Activated CD8-positive, alpha-beta T cell treated with anti-CD3 and anti-CD28 coated beads, Interleukin-2, amount 10 ng/mL, durations not matched to agents 7 days and 5 days (primary cell): ENCODE results near the gene FADD. TPM values are rescaled to one million over a fixed set of nuclear protein-coding genes. Genes with fewer than 3 reads are reported as not detected.

ENCODE experiments used
- ATAC-seq: fragments of 150-1000 bp; cut with Tn5 transposase; one replicate; pipeline ENCODE4 v1.10.0; 2021; ENCODE audit warnings: moderate library complexity
- CTCF ChIA-PET: fragments of 350-600 bp; sonication (Branson Sonifier 250); formaldehyde crosslinking; loops from one replicate; lab custom pipeline; 2021; ENCODE audit warnings: antibody characterized with exemption; lab: Charles Lee
- POLR2A ChIA-PET: fragments of 350-600 bp; sonication (Branson Sonifier 250); formaldehyde crosslinking; loops from one replicate; lab custom pipeline; 2021; ENCODE audit warnings: antibody characterized with exemption; lab: Charles Lee
- DNase-seq: peaks from one replicate; pipeline ENCODE4 v3.0.0-alpha.2; 2020
- H3K27ac Mint-ChIP-seq: one replicate; pipeline ENCODE4 v1.8.0; 2021; ENCODE audit warnings: mild to moderate bottlenecking, mixed read lengths
- H3K27me3 Mint-ChIP-seq: one replicate; pipeline ENCODE4 v1.8.0; 2021; ENCODE audit warnings: low read depth, mixed read lengths
- H3K36me3 Mint-ChIP-seq: one replicate; pipeline ENCODE4 v1.8.0; 2021; ENCODE audit warnings: low read depth, mixed read lengths
- H3K4me1 Mint-ChIP-seq: one replicate; pipeline ENCODE4 v1.8.0; 2021; ENCODE audit warnings: low read depth, mixed read lengths
- H3K4me3 Mint-ChIP-seq: one replicate; pipeline ENCODE4 v1.8.0; 2021; ENCODE audit warnings: mild to moderate bottlenecking, mixed read lengths
- H3K9me3 Mint-ChIP-seq: one replicate; pipeline ENCODE4 v1.8.0; 2022; ENCODE audit warnings: mixed read lengths; ENCODE audit not compliant: insufficient read depth
- total RNA-seq, 2 experiments: library from RNA; stranded (reverse); gene quantifications; one replicate each; pipeline ENCODE4 v1.2.3, GENCODE V29; 2021

The FADD gene
- total RNA-seq, 2 experiments from 2014 or later: 37.3 to 37.8 TPM

GRCh38 chr11:70168405-70168754 lies 34.7 kb upstream of the FADD start:
- Mint-ChIP-seq H3K36me3 (no peaks in the 10 kb centered on the region), H3K9me3 (no peaks in the 10 kb centered on the region), H3K27ac (no peak overlapping the region), H3K27me3 (no peaks in the 10 kb centered on the region), H3K4me1 (no peaks in the 10 kb centered on the region), H3K4me3 (no peak overlapping the region)
- POLR2A ChIA-PET: no interaction called here
- no peak for ATAC-seq
- CTCF ChIA-PET: no interaction called here
- DNase-seq: no peak

GRCh38 chr11:70169127-70169526 lies 34.0 kb upstream of the FADD start:
- DNase-seq (no peak), ATAC-seq (no peak)
- Mint-ChIP-seq H3K4me1 (no peaks in the 10 kb centered on the region), H3K36me3 (no peaks in the 10 kb centered on the region), H3K27ac (no peak overlapping the region), H3K4me3 (no peak overlapping the region), H3K9me3 (no peaks in the 10 kb centered on the region), H3K27me3 (no peaks in the 10 kb centered on the region)
- CTCF ChIA-PET: no interaction called here
- POLR2A ChIA-PET: no interaction called here

- H3K9me3 Mint-ChIP-seq: no peaks in the 10 kb centered on the region
- H3K27me3 Mint-ChIP-seq: no peaks in the 10 kb centered on the region
- no peak for ATAC-seq
- H3K4me3 Mint-ChIP-seq: no peak overlapping the region
- no peak overlapping the region for H3K27ac Mint-ChIP-seq
- no peak for DNase-seq
- CTCF ChIA-PET: no interaction called here
- no peaks in the 10 kb centered on the region for H3K4me1 Mint-ChIP-seq
- POLR2A ChIA-PET: no interaction called here
- no peaks in the 10 kb centered on the region for H3K36me3 Mint-ChIP-seq
These were observed 33.5 kb upstream of the FADD start for GRCh38 chr11:70169632-70170031.

DNA sequence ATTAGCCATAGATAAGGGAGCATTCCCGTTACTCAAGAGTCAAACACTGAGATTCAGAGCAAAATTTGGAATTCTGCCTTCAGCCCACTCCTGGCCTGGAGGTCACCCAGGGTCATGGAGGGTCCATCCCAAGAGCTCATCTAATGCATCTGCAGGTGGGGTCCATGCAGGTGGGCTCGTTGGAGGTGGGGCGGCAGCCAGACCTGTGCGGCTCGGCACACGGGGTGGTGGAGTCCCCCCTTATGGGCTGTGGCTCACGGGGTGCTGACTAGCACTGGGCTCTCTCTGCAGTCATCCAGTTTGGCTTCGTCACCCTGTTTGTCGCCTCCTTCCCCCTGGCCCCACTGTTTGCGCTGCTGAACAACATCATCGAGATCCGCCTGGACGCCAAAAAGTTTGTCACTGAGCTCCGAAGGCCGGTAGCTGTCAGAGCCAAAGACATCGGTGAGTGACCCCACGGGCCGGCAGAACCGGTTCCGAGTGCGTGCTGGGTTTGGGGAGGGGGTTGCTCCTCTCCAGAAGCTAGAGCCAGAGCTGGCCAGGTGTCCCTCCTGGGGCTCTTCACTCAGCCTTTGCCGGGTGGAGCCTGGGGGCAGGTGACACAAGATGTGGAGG lies 32.4 kb upstream of the FADD start:
- Mint-ChIP-seq H3K4me1 (no peaks in the 10 kb centered on the region), H3K36me3 (no peaks in the 10 kb centered on the region), H3K4me3 (no peak overlapping the region), H3K27me3 (no peaks in the 10 kb centered on the region), H3K27ac (no peak overlapping the region), H3K9me3 (no peaks in the 10 kb centered on the region)
- ChIA-PET POLR2A (no interaction called here), CTCF (no interaction called here)
- no peak for DNase-seq
- no peak for ATAC-seq

DNA sequence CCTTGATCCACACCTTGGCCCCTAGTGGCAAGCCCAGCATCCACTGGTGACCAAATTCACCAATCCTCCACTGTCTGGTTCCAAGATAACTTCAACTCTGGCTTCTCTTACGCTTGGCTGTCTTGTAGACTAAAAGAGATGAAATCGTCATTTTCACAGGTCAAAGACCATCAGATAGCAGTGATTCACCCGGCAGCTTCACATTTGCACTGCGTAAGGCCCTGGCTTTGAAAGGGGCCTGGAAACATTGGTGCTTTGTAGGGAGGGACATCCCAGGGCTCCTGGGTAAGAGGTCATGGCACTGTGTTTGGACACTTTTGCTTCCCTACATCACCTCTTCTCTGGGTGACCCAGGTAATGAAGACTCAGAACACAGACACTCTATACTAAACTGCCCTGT lies 30.1 kb upstream of the FADD start:
- ChIA-PET CTCF (interaction anchor here (1.3 kb wide), 1 partner anchor 23 kb away, joined by 3 read pairs; no protein-coding TSS in a partner anchor), POLR2A (no interaction called here)
- ATAC-seq: no peak
- no peak for DNase-seq
- H3K9me3 Mint-ChIP-seq: no peaks in the 10 kb centered on the region
- H3K4me3 Mint-ChIP-seq: no peak overlapping the region
- no peak overlapping the region for H3K27ac Mint-ChIP-seq
- no peaks in the 10 kb centered on the region for H3K27me3 Mint-ChIP-seq
- H3K4me1 Mint-ChIP-seq: no peaks in the 10 kb centered on the region
- no peaks in the 10 kb centered on the region for H3K36me3 Mint-ChIP-seq

GRCh38 chr11:70174547-70175235 lies 28.4 kb upstream of the FADD start:
- POLR2A ChIA-PET: interaction anchor here (1.7 kb wide), 1 partner anchor 28 kb away, joined by 7 read pairs; the partner anchor contains the start of gene FADD
- Mint-ChIP-seq H3K4me1 (no peaks in the 10 kb centered on the region), H3K27ac (no peak overlapping the region), H3K4me3 (no peak overlapping the region), H3K9me3 (no peaks in the 10 kb centered on the region), H3K36me3 (no peaks in the 10 kb centered on the region), H3K27me3 (no peaks in the 10 kb centered on the region)
- CTCF ChIA-PET: interaction anchor here (0.8 kb wide), 1 partner anchor 17 kb away, joined by 3 read pairs; no protein-coding TSS in a partner anchor
- DNase-seq: no peak
- ATAC-seq: no peak

- Mint-ChIP-seq H3K4me3 (no peak overlapping the region), H3K9me3 (no peaks in the 10 kb centered on the region), H3K27me3 (no peaks in the 10 kb centered on the region), H3K36me3 (no peaks in the 10 kb centered on the region), H3K4me1 (no peaks in the 10 kb centered on the region), H3K27ac (no peak overlapping the region)
- DNase-seq: no peak
- ChIA-PET CTCF (interaction anchor here (0.8 kb wide), 1 partner anchor 16 kb away, joined by 3 read pairs; no protein-coding TSS in a partner anchor), POLR2A (interaction anchor here (1.7 kb wide), 1 partner anchor 28 kb away, joined by 7 read pairs; the partner anchor contains the start of gene FADD)
- ATAC-seq: no peak
These were observed 27.8 kb upstream of the FADD start for GRCh38 chr11:70175236-70175698.

- H3K27ac Mint-ChIP-seq: no peak overlapping the region
- ATAC-seq: peak; percentile 63
- H3K4me3 Mint-ChIP-seq: no peak overlapping the region
- CTCF ChIA-PET: interaction anchor here (0.8 to 1.2 kb wide), 2 partner anchors 11 to 21 kb away, joined by 3 read pairs; no protein-coding TSS in a partner anchor
- H3K9me3 Mint-ChIP-seq: no peaks in the 10 kb centered on the region
- H3K4me1 Mint-ChIP-seq: no peaks in the 10 kb centered on the region
- H3K27me3 Mint-ChIP-seq: no peaks in the 10 kb centered on the region
- POLR2A ChIA-PET: no interaction called here
- no peaks in the 10 kb centered on the region for H3K36me3 Mint-ChIP-seq
- peak; percentile 59 for DNase-seq
These were observed 26.0 kb upstream of the FADD start for GRCh38 chr11:70176940-70177689.

GRCh38 chr11:70180906-70181305 lies 22.2 kb upstream of the FADD start:
- Mint-ChIP-seq H3K36me3 (no peaks in the 10 kb centered on the region), H3K4me1 (no peaks in the 10 kb centered on the region), H3K27ac (no peak overlapping the region), H3K9me3 (no peaks in the 10 kb centered on the region), H3K27me3 (no peaks in the 10 kb centered on the region), H3K4me3 (no peak overlapping the region)
- ChIA-PET POLR2A (no interaction called here), CTCF (no interaction called here)
- DNase-seq: no peak
- no peak for ATAC-seq

GRCh38 chr11:70182266-70182665 lies 20.8 kb upstream of the FADD start:
- ATAC-seq: no peak
- Mint-ChIP-seq H3K36me3 (no peaks in the 10 kb centered on the region), H3K4me1 (no peaks in the 10 kb centered on the region), H3K27me3 (no peaks in the 10 kb centered on the region), H3K9me3 (no peaks in the 10 kb centered on the region), H3K4me3 (no peak overlapping the region), H3K27ac (no peak overlapping the region)
- CTCF ChIA-PET: interaction anchor here (1.2 kb wide), 1 partner anchor 14 kb away, joined by 3 read pairs; no protein-coding TSS in a partner anchor
- POLR2A ChIA-PET: no interaction called here
- DNase-seq: no peak

DNA sequence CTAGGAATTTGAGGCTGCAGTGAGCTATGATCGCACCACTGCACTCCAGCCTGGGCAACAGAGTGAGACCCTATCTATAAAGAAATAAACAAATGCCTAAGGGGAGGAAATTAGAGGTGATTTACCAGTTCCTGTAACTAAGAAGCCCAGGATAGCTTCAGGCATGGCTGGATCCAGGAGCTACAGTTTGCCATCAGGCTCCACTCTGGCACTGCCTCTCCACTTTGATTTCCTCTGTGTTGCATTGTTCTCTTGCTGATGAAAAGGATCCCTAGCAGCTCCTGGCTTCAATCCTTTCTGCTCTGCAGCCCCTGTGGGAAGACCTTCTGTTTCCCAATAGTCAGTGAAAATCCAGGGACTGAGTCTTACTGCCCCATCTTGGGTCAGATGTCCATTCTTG lies 20.1 kb upstream of the FADD start:
- no peaks in the 10 kb centered on the region for H3K4me1 Mint-ChIP-seq
- ChIA-PET POLR2A (interaction anchor here (0.7 kb wide), 1 partner anchor 687 kb away, joined by 3 read pairs; no protein-coding TSS in a partner anchor), CTCF (interaction anchor here (1.2 kb wide), 1 partner anchor 13 kb away, joined by 3 read pairs; no protein-coding TSS in a partner anchor)
- no peaks in the 10 kb centered on the region for H3K36me3 Mint-ChIP-seq
- H3K27me3 Mint-ChIP-seq: no peaks in the 10 kb centered on the region
- H3K9me3 Mint-ChIP-seq: no peaks in the 10 kb centered on the region
- H3K4me3 Mint-ChIP-seq: no peak overlapping the region
- DNase-seq (no peak), ATAC-seq (no peak)
- no peak overlapping the region for H3K27ac Mint-ChIP-seq
